IPS-NIHi7 (cell line): ENCODE data around the gene PSMC3.

Experiments used
- DNase-seq: peaks from one replicate; pipeline ENCODE4 v3.0.0; 2012; ENCODE audit warnings: mixed read lengths; ENCODE audit errors: extremely low spot score

PSMC3 gene

DNA sequence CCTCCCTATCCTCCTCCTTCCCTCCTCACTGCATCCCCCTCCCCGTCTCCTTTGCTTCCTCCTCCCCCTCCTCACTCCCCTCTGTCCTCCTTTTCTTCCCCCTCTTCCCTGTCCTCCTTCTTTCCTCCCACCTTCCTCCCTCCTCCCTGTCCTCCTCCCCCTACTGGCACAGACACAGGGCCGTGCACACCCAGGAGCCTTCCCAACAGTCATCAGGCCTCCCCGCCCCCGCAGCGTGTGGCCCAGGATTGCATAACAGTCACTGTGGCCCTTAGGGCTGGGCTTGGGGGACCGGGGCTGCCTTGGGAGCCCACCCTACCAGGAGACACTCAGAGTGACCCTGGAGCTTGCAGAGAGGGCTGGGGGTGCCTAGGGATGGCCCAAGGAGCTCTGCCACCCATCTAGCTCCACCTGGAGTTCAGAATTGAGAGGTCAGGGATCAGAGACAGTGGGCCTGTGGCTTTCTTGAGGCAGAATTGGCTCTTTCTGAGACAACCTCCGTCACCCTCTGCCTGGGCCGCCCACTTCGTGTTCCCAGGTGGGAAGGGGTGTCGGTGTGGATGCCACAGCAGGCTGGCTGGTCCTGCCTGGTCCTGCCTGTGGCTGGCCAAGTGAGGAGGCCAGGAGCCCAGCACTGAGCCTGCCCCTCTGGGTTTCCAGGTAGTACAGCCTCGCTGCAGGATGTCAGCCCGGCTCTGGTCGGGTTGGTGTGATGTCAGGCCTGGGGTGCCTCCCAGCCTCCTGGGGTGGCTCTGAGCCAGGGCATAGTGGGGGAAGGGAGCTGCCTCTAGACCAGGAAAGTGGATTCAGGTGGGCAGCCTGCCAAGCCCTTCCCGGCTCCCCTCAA is 49.5 kb downstream of the PSMC3 start:
- no peak for DNase-seq

GRCh38 chr11:47376107-47376524 is 50.1 kb downstream of the PSMC3 start:
- no peak for DNase-seq

DNA sequence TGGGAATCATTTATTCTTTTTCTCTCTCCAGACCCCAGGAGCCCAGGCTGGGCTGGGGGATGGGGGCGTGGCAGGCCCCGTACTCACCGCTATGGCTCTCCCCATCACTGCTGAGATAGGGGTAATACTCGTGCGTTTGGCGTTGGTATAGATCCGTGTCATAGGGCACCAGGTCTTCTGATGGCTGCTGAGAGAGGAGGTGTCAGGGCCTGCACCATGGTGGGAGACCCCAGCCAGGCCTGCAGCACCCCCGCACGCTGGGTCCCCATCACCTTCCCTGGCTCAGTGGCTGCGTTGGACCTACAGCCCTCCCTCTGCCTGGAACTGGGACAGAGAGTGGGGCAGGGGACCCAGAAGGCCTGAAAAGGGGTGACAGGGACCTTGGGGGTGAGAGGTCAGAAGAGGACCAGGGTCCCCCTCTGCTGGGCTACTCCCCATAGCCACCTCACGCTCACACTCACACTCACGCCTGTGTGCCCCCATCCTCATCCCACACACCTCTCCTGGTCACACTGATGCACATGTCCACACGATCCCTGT is 50.6 kb downstream of the PSMC3 start:
- no peak for DNase-seq

DNA sequence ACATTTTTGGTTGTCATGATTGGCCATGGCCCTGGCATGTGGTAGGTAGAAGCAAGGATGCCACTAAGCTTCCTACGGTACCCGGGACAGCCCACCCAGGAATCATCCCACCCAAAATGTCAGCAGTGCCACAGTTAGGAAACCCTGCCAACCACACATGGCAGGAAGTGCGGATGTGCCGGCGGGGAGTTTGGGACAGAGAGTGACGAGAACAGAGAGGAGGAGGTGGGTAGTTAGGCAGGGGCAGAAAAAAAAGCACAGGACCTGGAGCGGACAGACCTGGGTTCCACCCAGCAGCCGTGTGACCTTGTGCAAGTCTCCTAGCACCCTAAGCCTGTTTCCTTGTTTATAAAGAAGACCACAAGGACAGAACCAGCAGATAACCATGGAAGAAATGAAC is 51.2 kb downstream of the PSMC3 start:
- no peak for DNase-seq

- no peak for DNase-seq
Observed at GRCh38 chr11:47374720-47375019, 51.6 kb downstream of the PSMC3 start.

DNA sequence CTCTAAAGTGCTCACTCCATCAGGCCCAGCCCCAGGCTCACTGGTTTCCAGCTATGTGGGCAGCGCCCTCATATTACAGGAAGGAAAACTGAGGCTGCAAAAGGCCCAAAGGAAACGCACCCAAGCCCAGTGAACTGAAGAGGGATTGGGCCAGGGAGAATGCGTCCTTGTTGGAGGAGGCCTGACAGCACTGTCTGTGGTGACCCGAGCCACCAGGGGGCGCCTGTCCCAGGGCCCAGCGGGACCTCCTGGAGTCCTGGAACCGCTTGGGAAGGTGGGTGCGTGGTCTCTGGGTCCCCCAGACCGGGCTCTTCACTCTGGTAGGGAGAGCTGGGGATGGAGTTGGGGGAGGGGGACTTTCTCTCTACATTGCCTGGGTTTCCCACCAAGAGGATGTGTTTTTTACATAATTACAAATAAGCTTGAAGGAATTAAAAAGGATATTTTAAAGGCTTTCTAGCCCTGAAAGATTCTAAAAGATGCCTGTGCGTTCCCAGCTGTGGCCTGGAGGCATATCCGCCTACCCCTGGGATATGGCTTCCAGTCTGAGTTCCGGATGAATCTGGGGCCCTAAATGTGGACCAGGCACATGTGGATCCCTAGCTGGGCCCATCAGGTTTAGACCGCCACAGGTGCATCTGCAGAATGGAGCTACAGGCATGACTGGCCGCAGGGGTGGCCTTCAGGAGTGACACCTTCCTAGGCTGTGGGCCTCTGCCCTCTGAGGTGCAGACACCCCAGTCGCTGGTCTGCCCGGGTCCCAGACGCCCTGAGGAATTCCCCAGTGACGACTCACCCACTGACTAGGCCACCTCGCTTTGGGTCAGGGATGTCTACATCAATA is 52.1 kb downstream of the PSMC3 start:
- peak; percentile 95 for DNase-seq

DNA sequence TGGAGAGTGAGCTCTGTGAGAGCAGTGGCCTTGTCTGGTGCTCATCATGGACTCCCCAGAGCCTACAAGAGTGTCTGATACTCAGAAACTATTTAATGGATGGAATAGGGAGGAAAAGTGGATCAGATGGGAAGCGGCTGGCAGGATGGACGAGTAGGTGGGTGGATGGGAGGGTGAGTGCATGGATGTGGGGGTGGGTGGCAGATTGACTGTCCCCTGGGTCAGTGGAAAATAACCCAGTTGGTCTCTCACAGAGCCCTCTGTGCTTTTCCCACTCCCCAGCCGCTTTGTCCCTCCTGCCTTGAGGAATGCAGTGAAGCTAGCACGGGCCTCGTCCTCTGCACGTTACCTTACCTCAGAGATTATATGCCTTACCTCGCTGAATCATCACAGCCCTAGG is 53.8 kb downstream of the PSMC3 start:
- DNase-seq: no peak

DNA sequence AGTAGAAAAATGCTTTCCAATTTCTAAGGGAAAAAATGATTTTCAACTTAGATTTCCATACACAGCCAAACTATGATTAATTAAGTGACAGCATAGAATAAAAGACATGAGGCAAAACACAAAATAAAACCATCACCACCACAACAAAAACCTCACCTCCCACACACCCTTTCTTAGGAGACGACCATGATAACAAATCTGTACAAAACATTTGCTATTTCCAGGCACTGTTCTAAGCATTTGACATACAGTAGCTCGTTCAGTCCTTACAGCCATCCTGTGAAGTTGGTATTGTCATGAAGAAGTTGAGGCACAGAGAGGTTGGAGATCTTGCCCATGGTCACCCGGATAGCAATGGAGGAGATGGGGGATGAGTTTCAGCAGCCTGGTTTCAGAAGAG is 56.6 kb downstream of the PSMC3 start:
- no peak for DNase-seq
